DOHH2 (cell line): ENCODE results near the gene SCN8A.

ENCODE experiments used
- H3F3A ChIP-seq: fragments of 200-600 bp; sonication (generic), shearing (Covaris generic); 2 replicates; pipeline ENCODE4 v1.6.0; 2016; ENCODE audit warnings: antibody characterized with exemption, mild to moderate bottlenecking; ENCODE audit not compliant: control insufficient read depth, insufficient read depth
- H3K27ac ChIP-seq: fragments of 200-600 bp; sonication (generic); 2 replicates; pipeline ENCODE4 v1.5.1; 2014; ENCODE audit warnings: low read depth, mild to moderate bottlenecking, low read length, moderate library complexity
- H3K27me3 ChIP-seq: fragments of 200-600 bp; sonication (generic); 2 replicates; pipeline ENCODE4 v1.6.1; 2014; ENCODE audit warnings: mild to moderate bottlenecking, low read length, mixed read lengths; ENCODE audit not compliant: control insufficient read depth
- H3K36me3 ChIP-seq: fragments of 200-600 bp; sonication (generic); 2 replicates; pipeline ENCODE4 v1.6.1; 2014; ENCODE audit warnings: mild to moderate bottlenecking, low read length, moderate library complexity, mixed read lengths; ENCODE audit not compliant: control insufficient read depth
- H3K4me1 ChIP-seq: fragments of 200-600 bp; sonication (generic); 2 replicates; pipeline ENCODE4 v1.6.1; 2014; ENCODE audit warnings: mild to moderate bottlenecking, low read length, mixed read lengths; ENCODE audit not compliant: control insufficient read depth
- H3K4me2 ChIP-seq: fragments of 200-600 bp; sonication (generic); 2 replicates; pipeline ENCODE4 v1.6.0; 2014; ENCODE audit warnings: mild to moderate bottlenecking, low read length, moderate library complexity
- H3K4me3 ChIP-seq: fragments of 200-600 bp; sonication (generic); 2 replicates; pipeline ENCODE4 v1.5.1; 2014; ENCODE audit warnings: mild to moderate bottlenecking, low read length, mixed read lengths
- H3K79me2 ChIP-seq: fragments of 200-600 bp; sonication (generic); 2 replicates; pipeline ENCODE4 v1.6.1; 2014; ENCODE audit warnings: mild to moderate bottlenecking, low read length, mixed read lengths; ENCODE audit not compliant: control insufficient read depth
- H3K9me2 ChIP-seq: fragments of 200-600 bp; sonication (generic); replicated peaks from 2 replicates; pipeline ENCODE4 v1.6.1; 2014; ENCODE audit warnings: mild to moderate bottlenecking, low read length, mixed read lengths; ENCODE audit not compliant: control insufficient read depth
- H3K9me3 ChIP-seq: fragments of 200-600 bp; sonication (generic); 2 replicates; pipeline ENCODE4 v1.6.1; 2014; ENCODE audit warnings: antibody characterized with exemption, low read length, mixed read lengths; ENCODE audit not compliant: control insufficient read depth, insufficient read depth
- H4K20me1 ChIP-seq: fragments of 200-600 bp; sonication (generic); 2 replicates; pipeline ENCODE4 v1.6.0; 2014; ENCODE audit warnings: low read depth, mild to moderate bottlenecking, antibody characterized with exemption, low read length, moderate library complexity; ENCODE audit not compliant: control insufficient read depth, insufficient read depth
- CTCF ChIP-seq: fragments of 200-600 bp; sonication (generic); IDR thresholded peaks from one replicate; pipeline ENCODE4 v1.5.1; 2014; ENCODE audit warnings: antibody characterized with exemption, mild to moderate bottlenecking, low read depth, low read length; ENCODE audit not compliant: poor library complexity, severe bottlenecking
- EZH2phosphoT487 ChIP-seq: fragments of 200-600 bp; sonication (generic); IDR thresholded peaks from 2 replicates; pipeline ENCODE4 v1.6.1; 2017; ENCODE audit warnings: borderline replicate concordance, mild to moderate bottlenecking, antibody characterized with exemption, low read length, moderate library complexity, mixed read lengths

SCN8A gene

DNA sequence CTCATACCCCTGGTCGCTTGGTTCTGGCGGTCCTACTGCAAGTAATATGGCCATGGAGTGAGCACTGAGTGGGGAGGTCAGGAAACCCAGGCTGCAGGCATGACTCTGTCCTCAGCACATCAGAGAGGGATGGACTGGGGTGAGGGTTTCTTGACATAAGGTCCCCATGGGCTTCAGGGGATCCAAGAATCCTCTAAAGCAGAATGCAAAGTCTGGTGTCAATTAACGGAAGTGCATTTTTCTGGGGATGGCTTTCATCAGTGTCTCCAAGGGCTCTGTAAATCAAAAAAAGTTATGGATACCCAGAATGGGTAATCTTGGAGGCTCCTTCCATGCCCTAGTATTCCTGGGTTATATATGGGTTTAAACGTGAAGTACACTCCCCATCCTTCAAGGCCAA lies 253.8 kb downstream of the SCN8A start:
- no peaks in the 10 kb centered on the region for H3F3A ChIP-seq
- H3K9me3 ChIP-seq = no peaks in the 10 kb centered on the region
- H3K4me1 ChIP-seq = no peaks in the 10 kb centered on the region
- H3K27me3 ChIP-seq = peaks cover 15% of the 10 kb centered on the region; the same call in 1 of the 2 replicates
- H4K20me1 ChIP-seq = no peaks in the 10 kb centered on the region
- H3K4me2 ChIP-seq = no peak overlapping the region
- H3K9me2 ChIP-seq = no peaks in the 10 kb centered on the region
- H3K36me3 ChIP-seq = no peaks in the 10 kb centered on the region
- TF ChIP-seq CTCF = no peak
- no peak for TF ChIP-seq EZH2phosphoT487
- H3K4me3 ChIP-seq = no peak overlapping the region
- H3K79me2 ChIP-seq = no peaks in the 10 kb centered on the region
- H3K27ac ChIP-seq = no peak overlapping the region

GRCh38 chr12:51845482-51845881 lies 254.4 kb downstream of the SCN8A start:
- no peaks in the 10 kb centered on the region for H3K36me3 ChIP-seq
- no peaks in the 10 kb centered on the region for H3F3A ChIP-seq
- no peaks in the 10 kb centered on the region for H3K9me2 ChIP-seq
- H3K4me2 ChIP-seq = no peak overlapping the region
- no peaks in the 10 kb centered on the region for H3K79me2 ChIP-seq
- no peaks in the 10 kb centered on the region for H3K9me3 ChIP-seq
- TF ChIP-seq EZH2phosphoT487 = no peak
- no peak for TF ChIP-seq CTCF
- H3K4me1 ChIP-seq = no peaks in the 10 kb centered on the region
- no peak overlapping the region for H3K27ac ChIP-seq
- peaks cover 15% of the 10 kb centered on the region; the same call in 1 of the 2 replicates for H3K27me3 ChIP-seq
- no peak overlapping the region for H3K4me3 ChIP-seq
- no peaks in the 10 kb centered on the region for H4K20me1 ChIP-seq

- H3K4me1 ChIP-seq = no peaks in the 10 kb centered on the region
- no peak overlapping the region for H3K27ac ChIP-seq
Observed at GRCh38 chr12:51846271-51846691, 255.2 kb downstream of the SCN8A start.

More at GRCh38 chr12:51846271-51846691, 255.2 kb downstream of the SCN8A start:
- Histone ChIP-seq H3K36me3 (no peaks in the 10 kb centered on the region), H4K20me1 (no peaks in the 10 kb centered on the region), H3K4me3 (no peak overlapping the region), H3K4me2 (no peak overlapping the region), H3K79me2 (no peaks in the 10 kb centered on the region), H3K27me3 (peaks cover 14% of the 10 kb centered on the region), H3K9me3 (no peaks in the 10 kb centered on the region), H3K9me2 (no peaks in the 10 kb centered on the region), H3F3A (no peaks in the 10 kb centered on the region)
- TF ChIP-seq EZH2phosphoT487 = no peak
- TF ChIP-seq CTCF = no peak
